Activated T-helper 1 cell treated with anti-CD3 and anti-CD28 coated beads, Interleukin-12 subunit alpha, Interleukin-12 subunit beta, Interleukin-2, Interleukin-4 antibody, amounts not matched to agents 30 ng/mL and 10 ng/mL and 1 ng/mL, durations not matched to agents 14 hours and 24 hours and 36 hours (primary cell): ENCODE data around the gene GRK2. TPM values are rescaled to one million over a fixed set of nuclear protein-coding genes. Genes with fewer than 3 reads are reported as not detected.

Experiments used
- DNase-seq: peaks from one replicate; pipeline ENCODE4 v3.0.0; 2021; ENCODE audit warnings: low spot score
- H3K27ac Mint-ChIP-seq: one replicate; pipeline ENCODE4 v1.8.0; 2021; ENCODE audit warnings: mild to moderate bottlenecking, mixed read lengths
- H3K27me3 Mint-ChIP-seq: one replicate; pipeline ENCODE4 v1.8.0; 2022; ENCODE audit warnings: mild to moderate bottlenecking, moderate library complexity, mixed read lengths; ENCODE audit not compliant: insufficient read depth
- H3K36me3 Mint-ChIP-seq: one replicate; pipeline ENCODE4 v1.8.0; 2021; ENCODE audit warnings: low read depth, mixed read lengths
- H3K4me1 Mint-ChIP-seq: one replicate; pipeline ENCODE4 v1.8.0; 2021; ENCODE audit warnings: low read depth, mixed read lengths
- H3K4me3 Mint-ChIP-seq: one replicate; pipeline ENCODE4 v1.8.0; 2021; ENCODE audit warnings: mild to moderate bottlenecking, moderate library complexity, mixed read lengths
- H3K9me3 Mint-ChIP-seq: one replicate; pipeline ENCODE4 v1.8.0; 2021; ENCODE audit warnings: mixed read lengths
- intact Hi-C: fragments of 100-400 bp; cut with micrococcal nuclease; formaldehyde crosslinking; loops from one replicate; pipeline ENCODE4 v1.15.1; 2024
- total RNA-seq: library from RNA; stranded (reverse); gene quantifications from 2 replicates; pipeline ENCODE4 v1.2.3, GENCODE V29; 2022

The GRK2 gene
- total RNA-seq, 1 donor from 2014 or later: 249 TPM

DNA sequence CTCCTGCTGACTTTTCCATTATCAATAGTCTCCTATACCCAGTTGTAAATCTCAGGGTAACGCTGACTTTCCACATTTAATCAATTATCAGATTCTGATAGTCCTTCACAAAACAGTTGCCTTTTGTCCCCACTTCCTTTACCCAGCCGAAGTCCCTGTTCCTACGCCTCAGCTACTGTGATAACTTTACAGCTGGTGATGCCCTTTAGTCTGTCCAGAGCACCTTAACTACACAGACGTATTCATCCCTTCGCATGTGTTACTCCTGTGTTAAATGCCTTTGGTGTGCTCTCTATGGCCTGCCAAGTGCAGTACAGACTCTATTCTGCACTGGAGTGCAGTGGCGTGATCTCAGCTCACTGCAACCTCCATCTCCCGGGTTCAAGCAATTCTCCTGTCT lies 57.3 kb downstream of the GRK2 start:
- Mint-ChIP-seq H3K27ac (peak overlapping the region; percentile 4), H3K36me3 (no peaks in the 10 kb centered on the region), H3K4me3 (no peak overlapping the region), H3K4me1 (peaks cover 9% of the 10 kb centered on the region), H3K27me3 (peaks cover 3% of the 10 kb centered on the region), H3K9me3 (no peaks in the 10 kb centered on the region)
- no peak for DNase-seq
- intact Hi-C loops: no loop called here

DNA sequence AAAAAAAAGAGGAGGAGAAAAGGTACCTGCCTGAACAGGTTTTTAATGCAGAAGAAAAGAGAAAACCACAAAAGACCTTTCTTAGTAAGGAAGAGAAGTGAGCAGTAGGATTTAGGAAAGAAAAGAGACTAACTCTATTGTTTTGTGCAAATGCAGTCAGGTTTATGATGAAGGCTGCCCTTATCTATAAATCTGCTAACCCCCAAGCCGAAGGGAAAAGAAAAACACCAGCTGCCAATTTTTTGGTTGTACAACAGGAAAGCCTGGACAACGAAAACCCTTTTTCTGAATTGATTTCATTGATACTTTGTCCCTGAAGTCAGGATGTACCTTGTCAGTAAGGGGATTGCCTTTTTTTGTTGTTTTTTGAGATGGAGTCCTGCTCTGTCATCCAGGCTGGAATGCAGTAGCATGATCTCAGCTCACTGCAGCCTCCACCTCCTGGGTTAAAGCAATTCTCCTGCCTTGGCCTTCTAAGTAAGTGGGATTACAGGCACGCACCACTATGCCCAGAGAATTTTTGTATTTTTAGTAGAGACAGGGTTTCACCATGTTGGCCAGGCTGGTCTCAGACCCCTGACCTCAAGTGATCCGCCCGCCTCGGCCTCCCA lies 65.9 kb downstream of the GRK2 start:
- H3K4me3 Mint-ChIP-seq: no peak overlapping the region
- no peak for DNase-seq
- H3K36me3 Mint-ChIP-seq: no peaks in the 10 kb centered on the region
- no peak overlapping the region for H3K27ac Mint-ChIP-seq
- H3K4me1 Mint-ChIP-seq: no peaks in the 10 kb centered on the region
- peaks cover 2% of the 10 kb centered on the region for H3K27me3 Mint-ChIP-seq
- H3K9me3 Mint-ChIP-seq: no peaks in the 10 kb centered on the region
- intact Hi-C loops: no loop called here

Other genes starting within 250 kb of the GRK2 start
- gene SYT12, start 243.3 kb upstream of the GRK2 start, total RNA-seq: not detected in 2 replicates
- gene RHOD, start 209.6 kb upstream of the GRK2 start, total RNA-seq: 0.39 and 0.44 TPM in 2 replicates
- 114 and 119 TPM in 2 replicates for gene KDM2A, start 147.2 kb upstream of the GRK2 start, total RNA-seq
- 124 and 129 TPM in 2 replicates for gene ANKRD13D, start 22.8 kb downstream of the GRK2 start, total RNA-seq
- gene SSH3, start 37.1 kb downstream of the GRK2 start, total RNA-seq: 9.2 and 9.4 TPM in 2 replicates
- 36.7 and 39.8 TPM in 2 replicates for gene POLD4, start 87.1 kb downstream of the GRK2 start, total RNA-seq
- 0.64 and 0.73 TPM in 2 replicates for gene CLCF1, start 107.1 kb downstream of the GRK2 start, total RNA-seq
- gene RAD9A, start 125.5 kb downstream of the GRK2 start, total RNA-seq: 30.7 and 31.6 TPM in 2 replicates
- gene PPP1CA, start 135.4 kb downstream of the GRK2 start, total RNA-seq: 260 and 263 TPM in 2 replicates
- 131 and 135 TPM in 2 replicates for gene TBC1D10C, start 137.6 kb downstream of the GRK2 start, total RNA-seq
- gene CARNS1, start 149.2 kb downstream of the GRK2 start, total RNA-seq: 0.62 and 0.81 TPM in 2 replicates
- 84.1 and 86.2 TPM in 2 replicates for gene RPS6KB2, start 162.0 kb downstream of the GRK2 start, total RNA-seq
- gene PTPRCAP, start 171.2 kb downstream of the GRK2 start, total RNA-seq: 108 and 109 TPM in 2 replicates
- 222 and 225 TPM in 2 replicates for gene CORO1B, start 177.0 kb downstream of the GRK2 start, total RNA-seq
- not detected in 2 replicates for gene GPR152, start 186.3 kb downstream of the GRK2 start, total RNA-seq
- 0.86 and 0.96 TPM in 2 replicates for gene CABP4, start 188.9 kb downstream of the GRK2 start, total RNA-seq
- 55.1 and 61.4 TPM in 2 replicates for gene TMEM134, start 202.8 kb downstream of the GRK2 start, total RNA-seq
- 200 and 203 TPM in 2 replicates for gene AIP, start 216.6 kb downstream of the GRK2 start, total RNA-seq
- 138 and 140 TPM in 2 replicates for gene PITPNM1, start 238.9 kb downstream of the GRK2 start, total RNA-seq
- 107 and 115 TPM in 2 replicates for gene CDK2AP2, start 241.7 kb downstream of the GRK2 start, total RNA-seq